Stomach (tissue), 19 donors: ENCODE data around the gene PAH. TPM values are rescaled to one million over a fixed set of nuclear protein-coding genes. Genes with fewer than 3 reads are reported as not detected.

ENCODE experiments used
- DNase-seq, 2 donors: peaks; one replicate each; pipeline versions ENCODE4 v3.0.0 to v3.0.0-alpha.2; 2013 to 2019
- H3K27ac ChIP-seq, 5 donors: fragments of 200-600 bp in 4 of 5; sonication (generic) in 4 of 5; one replicate each; pipeline ENCODE4 v1.5.1; 2013 to 2019; ENCODE audit warnings: mild to moderate bottlenecking in 1 of 5, moderate library complexity in 1 of 5
- H3K27me3 ChIP-seq, 3 donors: fragments of 200-600 bp; sonication (generic); one replicate each; pipeline ENCODE4 v1.5.1; 2017 to 2019; ENCODE audit warnings: mixed run types in 1 of 3
- H3K36me3 ChIP-seq, 4 donors: fragments of 200-600 bp; sonication (generic); 1 replicate in 3 of 4; 2 replicates in 1 of 4; pipeline ENCODE4 v1.5.1; 2016 to 2019
- H3K4me1 ChIP-seq, 4 donors: fragments of 200-600 bp; sonication (generic); one replicate each; pipeline ENCODE4 v1.5.1; 2016 to 2019
- H3K4me3 ChIP-seq, 4 donors: fragments of 200-600 bp; sonication (generic) in 3 of 4; one replicate each; pipeline ENCODE4 v1.5.1; 2016 to 2019; ENCODE audit warnings: mild to moderate bottlenecking in 1 of 4
- H3K9me3 ChIP-seq, 4 donors: fragments of 200-600 bp; sonication (generic); one replicate each; pipeline ENCODE4 v1.5.1; 2016 to 2019
- EP300 ChIP-seq: sonication (generic); formaldehyde crosslinking; IDR thresholded peaks from one replicate; pipeline ENCODE4 v1.6.1; 2017; ENCODE audit warnings: antibody characterized with exemption
- POLR2A ChIP-seq, 4 donors: fragments of 450-650 bp; IDR thresholded peaks; one replicate each; pipeline ENCODE4 v1.6.1; 2016; ENCODE audit warnings: antibody characterized with exemption in 4 of 4, control low read depth in 2 of 4, mild to moderate bottlenecking in 1 of 4, moderate library complexity in 1 of 4
- POLR2AphosphoS5 ChIP-seq, 3 donors: sonication (generic); formaldehyde crosslinking; IDR thresholded peaks; one replicate each; pipeline ENCODE4 v1.6.1; 2016; ENCODE audit warnings: antibody characterized with exemption in 3 of 3
- WGBS, 5 donors: extraction: QIAGEN DNeasy Blood & Tissue Kit in 3 of 5; methylation state at CpG; one replicate each; pipeline versions ENCODE4 v1.1.5 to v1.1.7; 2013 to 2018; 5-methylcytosine and 5-hydroxymethylcytosine counted together
- intact Hi-C: fragments of 100-400 bp; cut with DNase I; formaldehyde crosslinking; loops from one replicate; pipeline ENCODE4 v1.15.1; 2023; ENCODE audit warnings: low total_unique reads
- long read RNA-seq, 10 donors: transcript quantifications; one replicate each; lab custom pipeline, GENCODE V29; 2026
- polyA plus RNA-seq, 3 donors: library from polyadenylated mRNA; stranded (reverse); fragments of 200-250 nt; gene quantifications; one replicate each; pipeline ENCODE4 v1.2.3, GENCODE V29; 2013
- total RNA-seq, 5 donors: library from RNA; depleted of rRNA; stranded (reverse); fragments of >200 nt; gene quantifications; one replicate each; pipeline versions ENCODE4 v1.1.0 to v1.2.3, GENCODE V29; 2014 to 2016
- TF ChIP-seq, protein P1 (sequence below), 7 experiments: fragments of 450-650 bp in 4 of 7; fragments of 200-600 bp in 3 of 7; sonication (generic) in 3 of 7; IDR thresholded peaks; one replicate each; pipeline ENCODE4 v1.5.1; 2016 to 2019; ENCODE audit warnings: antibody characterized with exemption in 7 of 7, control low read depth in 2 of 7, mild to moderate bottlenecking in 1 of 7
- donor health status: healthy with polysubstance abuse.
- donor health status: Bipolar disorder and iron deficiency.
- donor health status: healthy.

The PAH gene
- 1 to 10 TPM in 1 of 5 donors, not detected in 4; 1.1 TPM for total RNA-seq
- polyA plus RNA-seq, result under 1 TPM in 1 of 3 donors, not detected in 2; 0.08 TPM
- long read RNA-seq, donor 1, partial matches to known transcripts, result 15 of 33 reads
- long read RNA-seq, donor 1, other reads (novel, unspliced or antisense), result 18 of 33 reads
- long read RNA-seq, donor 2, partial matches to known transcripts, result 31 of 31 reads
- long read RNA-seq, donor 2, other reads (novel, unspliced or antisense), result 0 of 31 reads
- long read RNA-seq, donor 3, result 0 reads
- long read RNA-seq, donor 4, result 0 reads
- long read RNA-seq, donor 5, result 0 reads
- long read RNA-seq, donor 6, result 0 reads
- long read RNA-seq, donor 7, result 0 reads
- long read RNA-seq, donor 8, result 0 reads
- long read RNA-seq, donor 9, result 0 reads
- long read RNA-seq, donor 10, partial matches to known transcripts, result 0 of 1 reads
- long read RNA-seq, donor 10, other reads (novel, unspliced or antisense), result 0 of 1 reads

DNA sequence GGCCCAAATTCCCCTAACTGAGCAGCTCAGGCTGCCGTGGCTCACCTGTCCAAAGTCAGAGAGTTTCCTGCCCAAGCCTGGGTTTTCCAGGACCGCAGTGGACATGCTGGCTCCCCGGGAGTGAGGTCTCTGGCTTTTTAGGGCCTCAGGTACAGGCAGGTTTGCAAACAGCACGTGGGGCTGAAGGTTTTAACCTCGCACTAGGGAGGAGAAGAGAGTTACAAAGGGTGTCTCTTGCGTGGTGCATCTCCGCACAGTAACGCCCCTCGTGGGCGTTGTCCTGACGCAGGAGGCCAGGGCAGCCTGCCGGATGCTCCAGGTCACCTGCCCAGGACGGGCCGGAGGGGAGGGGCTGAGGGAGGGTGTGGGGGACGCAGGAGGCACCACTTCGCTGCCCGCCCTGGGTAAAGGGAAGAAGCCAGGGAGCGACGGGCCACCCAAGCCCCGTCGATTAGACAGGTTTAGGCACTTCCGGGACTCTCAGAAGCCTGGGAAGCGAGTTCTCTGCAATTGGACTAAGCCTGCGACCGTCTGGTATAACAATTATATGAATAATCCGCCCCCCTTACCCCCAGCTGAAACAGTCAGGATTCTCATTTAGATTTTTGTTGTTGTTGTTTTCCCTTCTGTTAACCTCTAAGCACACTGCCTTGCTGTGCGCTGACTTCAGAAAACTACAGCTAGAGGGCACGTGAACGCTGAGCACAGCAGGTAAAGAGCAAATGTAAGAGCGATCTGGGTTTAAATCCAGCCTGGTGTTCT is at the start of gene PAH:
PAH (minus strand) TSS at position 219 of the 762 bp plus-strand sequence; CDS start at position 105, 114 bp downstream.
- H3K4me3 ChIP-seq, result peak within 1 kb of the TSS; percentile 22 to 43 (median 38)
- 5 to 9% (median 6%) methylated on average over 27 to 30 of the region's 30 CpGs for WGBS, 5 donors
- intact Hi-C loops, result no loop called here
- TF ChIP-seq POLR2A (IDR thresholded peaks at IDR 0.05), result no peak
- no peak for TF ChIP-seq EP300
- TF ChIP-seq POLR2AphosphoS5 (IDR thresholded peaks at IDR 0.05), result no peak
- TF ChIP-seq, protein P1, sequence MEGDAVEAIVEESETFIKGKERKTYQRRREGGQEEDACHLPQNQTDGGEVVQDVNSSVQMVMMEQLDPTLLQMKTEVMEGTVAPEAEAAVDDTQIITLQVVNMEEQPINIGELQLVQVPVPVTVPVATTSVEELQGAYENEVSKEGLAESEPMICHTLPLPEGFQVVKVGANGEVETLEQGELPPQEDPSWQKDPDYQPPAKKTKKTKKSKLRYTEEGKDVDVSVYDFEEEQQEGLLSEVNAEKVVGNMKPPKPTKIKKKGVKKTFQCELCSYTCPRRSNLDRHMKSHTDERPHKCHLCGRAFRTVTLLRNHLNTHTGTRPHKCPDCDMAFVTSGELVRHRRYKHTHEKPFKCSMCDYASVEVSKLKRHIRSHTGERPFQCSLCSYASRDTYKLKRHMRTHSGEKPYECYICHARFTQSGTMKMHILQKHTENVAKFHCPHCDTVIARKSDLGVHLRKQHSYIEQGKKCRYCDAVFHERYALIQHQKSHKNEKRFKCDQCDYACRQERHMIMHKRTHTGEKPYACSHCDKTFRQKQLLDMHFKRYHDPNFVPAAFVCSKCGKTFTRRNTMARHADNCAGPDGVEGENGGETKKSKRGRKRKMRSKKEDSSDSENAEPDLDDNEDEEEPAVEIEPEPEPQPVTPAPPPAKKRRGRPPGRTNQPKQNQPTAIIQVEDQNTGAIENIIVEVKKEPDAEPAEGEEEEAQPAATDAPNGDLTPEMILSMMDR (IDR thresholded peaks at IDR 0.05), result no peak
- H3K4me1 ChIP-seq, result peaks cover 0 to 9% (median 7%) of the 10 kb centered on the region in 4 donors
- peak; percentile 26 to 73 for DNase-seq
- H3K27me3 ChIP-seq, result peaks cover 0 to 15% (median 4%) of the 10 kb centered on the region in 3 donors
- H3K36me3 ChIP-seq, result no peaks in the 10 kb centered on the region
- H3K27ac ChIP-seq, result no peak within 1 kb of the TSS
- no peaks in the 10 kb centered on the region for H3K9me3 ChIP-seq

DNA sequence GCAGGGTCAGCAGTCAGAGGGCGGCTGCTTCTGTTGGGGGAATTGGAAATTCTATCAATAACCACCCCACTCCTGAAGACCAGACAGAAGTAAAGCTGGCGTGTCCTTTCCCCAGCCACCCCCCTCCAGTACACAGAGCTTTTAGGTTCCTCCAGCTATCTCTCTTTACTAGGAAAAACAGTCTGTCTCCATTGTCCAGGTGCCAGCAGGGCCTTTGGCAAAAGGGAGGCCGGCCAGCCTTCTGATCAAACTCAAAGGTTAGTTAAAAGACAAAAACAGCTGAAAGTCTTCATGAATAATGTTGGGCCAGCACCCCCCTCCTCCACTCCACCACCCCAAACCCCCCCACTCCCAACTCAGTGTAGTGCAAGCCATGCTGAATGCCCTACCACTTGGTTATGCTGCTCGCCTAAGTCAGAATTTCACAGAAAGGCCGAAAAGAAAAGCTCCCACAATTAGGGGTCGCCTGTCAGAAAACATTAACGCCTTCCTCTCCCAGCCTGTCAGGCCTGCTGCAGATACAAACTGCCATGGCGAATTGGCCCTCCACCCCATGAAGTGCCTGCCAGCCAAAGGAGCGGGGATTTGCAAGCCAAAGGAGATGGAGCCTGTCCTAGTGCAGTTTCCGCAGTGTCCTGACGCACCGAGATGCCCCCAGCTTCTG is 49.3 kb upstream of the PAH start:
- no peak for TF ChIP-seq POLR2A (IDR thresholded peaks at IDR 0.05)
- TF ChIP-seq, protein P1 (IDR thresholded peaks at IDR 0.05), result no peak
- no peak for TF ChIP-seq POLR2AphosphoS5 (IDR thresholded peaks at IDR 0.05)
- no peak for TF ChIP-seq EP300
- intact Hi-C loops, result no loop called here
- Histone ChIP-seq H3K4me3 (no peak overlapping the region), H3K9me3 (peaks cover 6 to 11% (median 9%) of the 10 kb centered on the region in 4 donors), H3K36me3 (no peaks in the 10 kb centered on the region), H3K27ac (no peak overlapping the region), H3K4me1 (peaks cover 9 to 22% (median 16%) of the 10 kb centered on the region in 4 donors), H3K27me3 (peaks cover 8 to 77% (median 49%) of the 10 kb centered on the region in 3 donors)
- DNase-seq, result no peak
- 27 to 49% (median 30%) methylated on average over 12 of the region's 12 CpGs for WGBS, 5 donors

DNA sequence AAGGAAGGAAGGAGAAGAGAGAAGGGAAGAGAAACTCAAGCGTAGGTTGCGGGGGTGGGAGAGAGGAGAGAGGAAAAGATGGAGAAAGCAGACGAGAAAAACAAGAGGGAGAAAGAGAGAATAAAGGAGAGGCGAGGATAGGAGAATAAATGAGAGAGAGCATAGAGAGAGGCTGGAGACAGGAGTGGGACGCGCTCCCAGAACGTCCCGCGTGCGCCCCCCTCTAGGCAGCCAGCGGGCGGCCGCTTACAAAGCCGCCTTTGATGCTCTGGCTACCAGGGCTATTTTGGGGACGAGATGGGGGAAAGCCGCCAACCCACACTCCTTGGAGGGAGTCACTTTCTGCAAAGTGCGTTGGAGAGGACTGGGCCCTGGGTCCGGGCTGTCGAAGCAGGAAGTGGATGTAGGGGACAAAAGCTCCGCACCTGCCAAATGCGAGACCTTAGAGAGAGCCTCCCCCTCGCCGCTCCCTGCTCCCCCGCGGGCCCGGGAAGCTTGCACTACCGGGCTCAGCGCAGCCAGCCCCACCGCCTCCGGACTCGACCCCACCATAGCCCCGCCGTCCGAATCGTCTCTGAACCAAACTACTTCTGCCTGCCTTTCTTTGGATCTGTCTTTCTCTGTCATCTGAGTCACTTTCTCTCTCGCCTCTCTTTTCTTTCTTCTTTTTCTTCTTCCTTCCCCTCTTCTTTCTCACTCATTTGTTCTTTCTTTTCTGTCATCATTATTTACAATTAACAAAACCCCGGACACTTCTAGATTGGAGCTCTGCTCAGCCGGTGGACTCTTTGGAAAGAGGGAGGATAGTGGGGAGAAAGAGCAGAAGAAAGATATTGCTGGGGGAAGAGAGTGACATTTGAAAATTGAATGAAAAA is 48.5 kb upstream of the PAH start:
- H3K27ac ChIP-seq, result no peak overlapping the region
- H3K36me3 ChIP-seq, result no peaks in the 10 kb centered on the region
- H3K4me3 ChIP-seq, result peak overlapping the region in 3 of 4 donors; percentile 14 to 28 (median 14)
- intact Hi-C loops, result no loop called here
- TF ChIP-seq POLR2A (IDR thresholded peaks at IDR 0.05), result no peak
- TF ChIP-seq, protein P1 (IDR thresholded peaks at IDR 0.05), result no peak
- no peak for TF ChIP-seq POLR2AphosphoS5 (IDR thresholded peaks at IDR 0.05)
- TF ChIP-seq EP300, result no peak
- H3K27me3 ChIP-seq, result peaks cover 10 to 81% (median 57%) of the 10 kb centered on the region in 3 donors
- WGBS, 5 donors, result 2 to 7% (median 3%) methylated on average over 38 of the region's 38 CpGs
- peaks cover 9 to 22% (median 16%) of the 10 kb centered on the region in 4 donors for H3K4me1 ChIP-seq
- DNase-seq, result peak in 1 of 2 donors; percentile 52
- H3K9me3 ChIP-seq, result peaks cover 6 to 11% (median 9%) of the 10 kb centered on the region in 4 donors
